ENCODE results near the gene P4HB. TPM values are rescaled to one million over a fixed set of nuclear protein-coding genes. Genes with fewer than 3 reads are reported as not detected.

Gene P4HB
- total RNA-seq, 1 donor from 2014 or later: 463 TPM

Other genes starting within 250 kb of the P4HB start
- 68.3 TPM for gene NPLOC4, start 223.4 kb downstream of the P4HB start, total RNA-seq
- not detected for gene TSPAN10, start 223.3 kb downstream of the P4HB start, total RNA-seq
- gene PDE6G, start 204.0 kb downstream of the P4HB start, total RNA-seq: not detected
- gene OXLD1, start 193.9 kb downstream of the P4HB start, total RNA-seq: 43.0 TPM
- 13.8 TPM for gene CCDC137, start 193.8 kb downstream of the P4HB start, total RNA-seq
- gene ARL16, start 176.7 kb downstream of the P4HB start, total RNA-seq: 24.1 TPM
- 72.9 TPM for gene HGS, start 176.5 kb downstream of the P4HB start, total RNA-seq
- 77.3 TPM for gene MRPL12, start 157.2 kb downstream of the P4HB start, total RNA-seq
- 2.9 TPM for gene SLC25A10, start 148.3 kb downstream of the P4HB start, total RNA-seq
- not detected for gene GCGR, start 56.4 kb downstream of the P4HB start, total RNA-seq
- gene MCRIP1, start 27.2 kb downstream of the P4HB start, total RNA-seq: 64.1 TPM
- gene PPP1R27, start 25.5 kb downstream of the P4HB start, total RNA-seq: not detected
- 120 TPM for gene ARHGDIA, start 10.8 kb upstream of the P4HB start, total RNA-seq
- 78.8 TPM for gene ALYREF, start 31.1 kb upstream of the P4HB start, total RNA-seq
- 135 TPM for gene ANAPC11, start 31.2 kb upstream of the P4HB start, total RNA-seq
- 4.7 TPM for gene NPB, start 41.7 kb upstream of the P4HB start, total RNA-seq
- gene PCYT2, start 50.9 kb upstream of the P4HB start, total RNA-seq: 28.0 TPM
- gene SIRT7, start 57.6 kb upstream of the P4HB start, total RNA-seq: 47.9 TPM
- gene MAFG, start 67.2 kb upstream of the P4HB start, total RNA-seq: 18.9 TPM
- 9.1 TPM for gene PYCR1, start 76.8 kb upstream of the P4HB start, total RNA-seq
- not detected for gene MYADML2, start 86.7 kb upstream of the P4HB start, total RNA-seq
- not detected for gene NOTUM, start 100.7 kb upstream of the P4HB start, total RNA-seq
- gene ASPSCR1, start 117.1 kb upstream of the P4HB start, total RNA-seq: 31.2 TPM
- 101 TPM for gene CENPX, start 162.3 kb upstream of the P4HB start, total RNA-seq
- 14.0 TPM for gene LRRC45, start 162.8 kb upstream of the P4HB start, total RNA-seq
- 12.8 TPM for gene RAC3, start 171.1 kb upstream of the P4HB start, total RNA-seq
- gene DCXR, start 177.2 kb upstream of the P4HB start, total RNA-seq: 106 TPM
- gene RFNG, start 191.3 kb upstream of the P4HB start, total RNA-seq: 61.4 TPM
- gene GPS1, start 191.4 kb upstream of the P4HB start, total RNA-seq: 80.3 TPM
- 72.4 TPM for gene DUS1L, start 205.3 kb upstream of the P4HB start, total RNA-seq
- 127 TPM for gene FASN, start 237.7 kb upstream of the P4HB start, total RNA-seq

Measured in vagina (tissue), 1 donor.